GM19099 (cell line): ENCODE results near the gene FLRT1.

ENCODE experiments used
- POLR2A ChIP-seq: IDR thresholded peaks from 3 replicates; pipeline ENCODE4 v1.6.1; 2011; ENCODE audit warnings: low read depth; ENCODE audit not compliant: insufficient read length; ENCODE audit errors: extremely low read depth

Gene FLRT1

GRCh38 chr11:64001484-64002420 lies 34.0 kb upstream of the FLRT1 start:
- TF ChIP-seq POLR2A: no peak

GRCh38 chr11:64003807-64004589 lies 31.7 kb upstream of the FLRT1 start:
- TF ChIP-seq POLR2A: no peak

GRCh38 chr11:64004590-64004984 lies 31.1 kb upstream of the FLRT1 start:
- TF ChIP-seq POLR2A: no peak

- TF ChIP-seq POLR2A: no peak
Measured at GRCh38 chr11:64005691-64006090, 30.0 kb upstream of the FLRT1 start.

- TF ChIP-seq POLR2A: no peak
Measured at GRCh38 chr11:64006398-64006797, 29.3 kb upstream of the FLRT1 start.

GRCh38 chr11:64007160-64007628 lies 28.5 kb upstream of the FLRT1 start:
- TF ChIP-seq POLR2A: no peak

- no peak for TF ChIP-seq POLR2A
Measured at GRCh38 chr11:64007629-64008282, 28.0 kb upstream of the FLRT1 start.

- no peak for TF ChIP-seq POLR2A
Measured at GRCh38 chr11:64008283-64008913, 27.3 kb upstream of the FLRT1 start.

GRCh38 chr11:64008914-64009633 lies 26.7 kb upstream of the FLRT1 start:
- no peak for TF ChIP-seq POLR2A

GRCh38 chr11:64009710-64010109 lies 26.0 kb upstream of the FLRT1 start:
- no peak for TF ChIP-seq POLR2A

- no peak for TF ChIP-seq POLR2A
Measured at GRCh38 chr11:64010783-64011182, 24.9 kb upstream of the FLRT1 start.

- TF ChIP-seq POLR2A: no peak
Measured at GRCh38 chr11:64011371-64011770, 24.4 kb upstream of the FLRT1 start.

GRCh38 chr11:64013141-64013896 lies 22.4 kb upstream of the FLRT1 start:
- no peak for TF ChIP-seq POLR2A
